NT2/D1 (cell line): ENCODE data around the gene UBALD1.
A peak's percentile ranks its signal among the peaks of the same experiment; 100 is the strongest.
"Not testable (repeated sequence)": the region's sequence is repeated elsewhere in the genome, so short reads cannot be mapped to it uniquely, and the experiment has no call there.

Source experiments
- DNase-seq: peaks from one replicate; pipeline ENCODE4 v3.0.0-alpha.2; 2011; ENCODE audit warnings: low read depth, low spot score
- H3K27me3 ChIP-seq: 2 replicates; pipeline ENCODE4 v1.6.0; 2011; ENCODE audit warnings: mild to moderate bottlenecking; ENCODE audit not compliant: insufficient read length, insufficient read depth
- H3K36me3 ChIP-seq: 2 replicates; pipeline ENCODE4 v1.6.1; 2011; ENCODE audit warnings: mild to moderate bottlenecking, low read length, mixed read lengths; ENCODE audit not compliant: insufficient read depth, insufficient read length
- H3K4me1 ChIP-seq: 2 replicates; pipeline ENCODE4 v1.5.1; 2011; ENCODE audit not compliant: insufficient read depth, insufficient read length
- H3K4me3 ChIP-seq: 2 replicates; pipeline ENCODE4 v1.5.1; 2011; ENCODE audit warnings: low read depth; ENCODE audit not compliant: insufficient read length
- H3K9ac ChIP-seq: 2 replicates; pipeline ENCODE4 v1.6.0; 2011; ENCODE audit warnings: low read depth; ENCODE audit not compliant: insufficient read length
- H3K9me3 ChIP-seq: 2 replicates; pipeline ENCODE4 v1.5.1; 2011; ENCODE audit warnings: mild to moderate bottlenecking, low read length; ENCODE audit not compliant: insufficient read depth
- SUZ12 ChIP-seq: IDR thresholded peaks from 2 replicates; pipeline ENCODE4 v1.6.1; 2011; ENCODE audit not compliant: insufficient read length, insufficient read depth; ENCODE audit errors: extremely low read depth
- YY1 ChIP-seq: IDR thresholded peaks from 2 replicates; pipeline ENCODE4 v1.6.1; 2011; ENCODE audit not compliant: insufficient read length, insufficient read depth
- ZNF274 ChIP-seq: IDR thresholded peaks from 2 replicates; pipeline ENCODE4 v1.6.1; 2011; ENCODE audit warnings: mild to moderate bottlenecking, low read depth, low read length

The UBALD1 gene

GRCh38 chr16:4651827-4652226, 37.1 kb upstream of the UBALD1 start:
- Histone ChIP-seq H3K27me3 (no peaks in the 10 kb centered on the region), H3K9ac (no peak overlapping the region), H3K36me3 (peaks cover 79% of the 10 kb centered on the region), H3K4me3 (no peak overlapping the region), H3K9me3 (no peaks in the 10 kb centered on the region), H3K4me1 (peaks cover 5% of the 10 kb centered on the region)
- no peak for DNase-seq
- TF ChIP-seq ZNF274 (no peak), YY1 (no peak), SUZ12 (no peak)

- H3K36me3 ChIP-seq: peaks cover 80% of the 10 kb centered on the region
- H3K27me3 ChIP-seq, H3K9me3 ChIP-seq, H3K9ac ChIP-seq, H3K4me1 ChIP-seq, H3K4me3 ChIP-seq: not testable (repeated sequence)
- DNase-seq: peak; percentile 54
Observed at GRCh38 chr16:4650443-4651074, 35.9 kb upstream of the UBALD1 start.

DNA sequence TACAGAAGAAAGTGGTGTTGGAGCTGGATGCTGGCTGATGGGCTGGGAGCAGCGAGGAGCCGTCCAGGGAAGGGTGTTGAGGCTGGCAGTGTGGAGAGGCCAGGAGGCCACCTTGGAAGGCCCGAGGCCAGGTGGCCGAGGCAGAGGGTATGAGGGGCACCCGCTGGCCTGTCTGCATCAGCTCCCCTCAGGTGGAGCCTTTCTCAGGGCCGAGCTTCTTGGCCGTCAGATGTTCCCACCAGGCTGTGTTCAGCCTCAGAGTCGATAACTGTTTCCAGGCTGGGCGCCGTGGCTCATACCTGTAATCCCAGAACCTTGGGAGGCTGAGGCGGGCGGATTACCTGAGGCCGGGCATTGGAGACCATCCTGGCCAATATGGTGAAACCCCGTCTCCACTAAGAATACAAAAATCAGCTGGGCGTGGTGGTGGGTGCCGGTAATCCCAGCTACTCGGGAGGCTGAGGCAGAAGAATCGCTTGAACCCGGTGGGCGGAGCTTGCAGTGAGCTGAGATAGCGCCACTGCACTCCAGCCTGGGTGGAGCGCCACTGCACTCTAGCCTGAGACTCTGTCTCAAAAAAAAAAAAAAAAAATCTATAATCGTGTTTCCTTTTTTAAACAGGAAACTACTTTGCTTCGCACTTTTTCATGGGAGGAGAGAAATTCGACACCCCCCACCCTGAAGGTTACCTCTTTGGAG, 35.2 kb upstream of the UBALD1 start:
- H3K4me3 ChIP-seq: no peak overlapping the region
- H3K9ac ChIP-seq: no peak overlapping the region
- no peak for DNase-seq
- H3K36me3 ChIP-seq: peaks cover 74% of the 10 kb centered on the region
- peaks cover 3% of the 10 kb centered on the region for H3K4me1 ChIP-seq
- no peaks in the 10 kb centered on the region for H3K27me3 ChIP-seq
- TF ChIP-seq ZNF274 (no peak), SUZ12 (no peak), YY1 (no peak)
- no peaks in the 10 kb centered on the region for H3K9me3 ChIP-seq

GRCh38 chr16:4648917-4649316, 34.2 kb upstream of the UBALD1 start:
- no peak overlapping the region for H3K9ac ChIP-seq
- no peak for DNase-seq
- no peaks in the 10 kb centered on the region for H3K9me3 ChIP-seq
- no peaks in the 10 kb centered on the region for H3K27me3 ChIP-seq
- H3K36me3 ChIP-seq: peaks cover 64% of the 10 kb centered on the region
- peaks cover 2% of the 10 kb centered on the region for H3K4me1 ChIP-seq
- TF ChIP-seq YY1 (no peak), ZNF274 (no peak), SUZ12 (no peak)
- no peak overlapping the region for H3K4me3 ChIP-seq

DNA sequence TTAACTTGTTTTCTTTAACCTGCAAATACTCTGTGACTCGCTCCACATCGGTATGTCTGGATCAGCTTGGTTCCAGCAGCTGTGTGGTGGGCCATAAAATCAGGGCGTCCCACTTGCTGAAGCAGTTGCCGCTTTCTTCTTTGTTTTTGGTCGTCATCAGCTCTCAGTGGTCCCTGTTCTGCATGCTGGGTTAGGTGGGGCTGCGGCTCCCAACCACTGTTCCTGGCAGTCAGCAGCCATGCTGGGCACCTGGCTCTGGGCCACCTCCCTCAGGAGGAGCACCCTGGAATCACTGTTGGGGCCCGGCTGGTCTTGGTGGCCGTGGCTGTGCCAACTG, 32.9 kb upstream of the UBALD1 start:
- no peak for DNase-seq
- Histone ChIP-seq H3K27me3 (no peaks in the 10 kb centered on the region), H3K9ac (no peak overlapping the region), H3K9me3 (no peaks in the 10 kb centered on the region), H3K36me3 (peaks cover 65% of the 10 kb centered on the region), H3K4me1 (peaks cover 2% of the 10 kb centered on the region), H3K4me3 (no peak overlapping the region)
- TF ChIP-seq SUZ12 (no peak), YY1 (no peak), ZNF274 (no peak)

DNA sequence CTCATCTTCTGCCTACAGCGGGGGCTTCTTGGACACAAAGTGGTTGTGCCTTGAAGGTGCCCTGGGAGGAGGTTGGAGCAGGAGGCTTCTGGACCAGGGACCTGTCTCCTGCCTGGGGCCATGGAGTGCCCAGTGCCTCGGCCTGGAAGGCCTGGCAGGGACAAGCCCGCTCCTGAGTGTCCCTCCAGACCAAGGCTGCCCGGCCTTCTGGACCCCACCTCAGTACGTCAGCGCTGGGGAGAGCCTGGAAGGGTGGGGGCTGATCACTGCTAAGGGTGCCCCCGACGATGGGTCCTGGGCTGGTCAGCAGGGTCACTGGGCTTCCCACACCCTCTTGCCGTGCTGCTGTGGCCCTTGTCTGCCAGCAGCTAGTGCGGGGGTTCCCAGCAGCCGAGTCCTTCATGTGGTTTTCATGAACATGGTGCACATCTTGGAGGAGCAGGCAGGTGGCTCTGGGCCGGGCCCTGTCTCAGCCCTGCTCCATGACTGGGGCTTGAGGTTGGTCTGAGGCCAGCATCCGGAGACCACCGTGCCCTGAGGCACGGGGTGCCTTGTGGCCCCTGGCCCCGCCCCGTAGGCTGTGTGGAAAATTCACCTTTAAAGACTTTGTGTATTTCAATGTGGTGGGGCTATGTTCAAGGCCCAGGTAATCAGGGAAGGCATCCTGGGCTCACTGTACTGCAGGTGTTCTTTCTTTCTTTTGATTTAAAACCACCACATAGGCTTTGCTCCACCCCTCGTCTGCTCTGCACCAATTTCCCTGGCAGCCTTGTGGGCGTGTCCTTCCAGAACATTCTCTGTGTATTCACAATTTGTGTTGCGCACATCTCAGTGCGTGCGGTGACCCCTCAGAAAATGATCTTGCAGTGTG, 32.3 kb upstream of the UBALD1 start:
- TF ChIP-seq SUZ12 (no peak), ZNF274 (no peak), YY1 (no peak)
- Histone ChIP-seq H3K9ac (no peak overlapping the region), H3K9me3 (no peaks in the 10 kb centered on the region), H3K27me3 (no peaks in the 10 kb centered on the region), H3K4me1 (peaks cover 2% of the 10 kb centered on the region), H3K4me3 (no peak overlapping the region), H3K36me3 (peaks cover 61% of the 10 kb centered on the region)
- DNase-seq: no peak

DNA sequence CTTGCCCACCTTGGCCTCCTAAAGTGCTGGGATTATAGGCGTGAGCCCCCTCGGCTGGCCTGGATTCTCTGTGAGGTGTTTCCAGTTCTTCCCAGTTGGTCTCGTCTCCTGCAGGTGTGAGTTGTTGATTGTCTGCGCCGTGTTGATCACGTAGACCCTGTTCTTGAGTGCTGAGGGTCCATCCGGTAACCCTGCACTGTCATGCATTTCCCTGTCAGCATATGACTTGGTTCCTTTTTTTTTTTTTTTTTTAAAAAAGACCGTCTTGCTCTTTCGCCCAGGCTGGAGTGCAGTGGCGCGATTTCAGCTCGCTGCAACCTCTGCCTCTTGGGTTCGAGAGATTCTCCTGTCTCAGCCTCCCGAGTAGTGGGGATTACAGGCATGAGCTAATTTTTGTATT, 27.2 kb upstream of the UBALD1 start:
- H3K4me3 ChIP-seq: no peak overlapping the region
- no peaks in the 10 kb centered on the region for H3K27me3 ChIP-seq
- peaks cover 47% of the 10 kb centered on the region for H3K36me3 ChIP-seq
- H3K9me3 ChIP-seq: no peaks in the 10 kb centered on the region
- no peak for DNase-seq
- TF ChIP-seq SUZ12 (no peak), ZNF274 (no peak), YY1 (no peak)
- H3K9ac ChIP-seq: no peak overlapping the region
- H3K4me1 ChIP-seq: peaks cover 14% of the 10 kb centered on the region
